ENCODE results near the gene FASN. TPM values are rescaled to one million over a fixed set of nuclear protein-coding genes. Genes with fewer than 3 reads are reported as not detected.

Gene FASN
- total RNA-seq, 1 experiment from 2014 or later: 956 TPM

GRCh38 chr17:82091264-82092066 lies 6.6 kb downstream of the FASN start:
- no peak for ATAC-seq
- POLR2A ChIA-PET: no interaction called here
- in situ Hi-C loops (cut with HindIII; ENCODE audit: low pct_unique_long_range_greater_than_20kb, low sequenced_read_pairs) (no loop called here), intact Hi-C loops (cut with micrococcal nuclease; ENCODE audit: unreplicated experiment) (no loop called here)
- no peak for DNase-seq (ENCODE audit: low read depth, low spot score)
- TF ChIP-seq CTCF (IDR thresholded peaks at IDR 0.05) (no peak), TCF7L2 (IDR thresholded peaks at IDR 0.05; ENCODE audit: low read depth, low read length) (no peak), POLR2AphosphoS5 (IDR thresholded peaks at IDR 0.05; ENCODE audit: low read depth, low read length) (0 out of 2 replicates have a peak, but pooled peaks have one; percentile 26)
- CTCF ChIA-PET: no interaction called here
- Histone ChIP-seq H3K27me3 (ENCODE audit: control insufficient read depth, insufficient read depth, low read length) (no peaks in the 10 kb centered on the region), H3K27ac (ENCODE audit: low read length) (no peak overlapping the region; the same call in 1 of the 2 replicates), H3K4me3 (ENCODE audit: low read depth in 2 of 2, low read length in 2 of 2) (no peak overlapping the region), H3K4me1 (ENCODE audit: control insufficient read depth, insufficient read depth, low read length) (peaks cover 15% of the 10 kb centered on the region), H3K36me3 (ENCODE audit: control insufficient read depth, insufficient read depth, low read length) (peaks cover 48% of the 10 kb centered on the region), H3K9me3 (ENCODE audit: control insufficient read depth, insufficient read depth, low read depth, low read length) (no peaks in the 10 kb centered on the region)
- BruUV-seq (replicated peaks): no TSS peak

DNA sequence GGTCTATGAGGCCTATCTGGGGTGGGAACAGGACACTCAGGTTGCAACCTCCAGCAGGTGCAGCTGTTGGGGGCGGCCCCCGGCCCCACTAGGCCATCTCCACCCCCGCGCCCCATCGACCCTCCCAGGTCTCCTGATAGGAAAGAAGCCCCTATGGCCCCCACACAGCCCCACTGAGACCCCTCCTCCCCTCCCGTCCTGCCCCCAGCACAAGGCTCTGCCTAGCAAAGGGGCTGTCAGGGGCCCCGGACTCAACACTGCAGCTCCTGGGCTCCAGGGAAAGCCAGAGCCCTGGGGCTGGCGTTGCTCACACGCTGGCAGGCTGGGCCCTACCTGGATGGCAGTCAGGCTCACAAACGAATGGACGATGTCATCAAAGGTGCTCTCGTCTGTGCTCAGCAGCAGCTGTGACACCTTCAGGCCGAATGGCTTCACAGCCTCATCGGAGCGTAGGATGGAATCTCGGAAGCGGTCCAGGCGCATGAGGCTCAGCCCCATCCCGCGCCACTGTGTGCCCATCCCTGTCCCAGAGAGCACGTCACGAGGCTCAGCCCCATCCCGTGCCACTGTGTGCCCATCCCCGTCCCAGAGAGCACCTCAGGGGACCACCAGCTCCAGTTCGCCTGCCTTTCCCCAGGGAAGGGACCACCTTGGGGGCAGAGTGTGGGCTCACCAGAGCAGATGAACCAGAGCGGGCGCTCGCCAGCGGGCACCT lies 7.3 kb downstream of the FASN start:
- ATAC-seq (no peak), DNase-seq (ENCODE audit: low read depth, low spot score) (no peak)
- intact Hi-C loops (cut with micrococcal nuclease; ENCODE audit: unreplicated experiment) (no loop called here), in situ Hi-C loops (cut with HindIII; ENCODE audit: low pct_unique_long_range_greater_than_20kb, low sequenced_read_pairs) (no loop called here)
- ChIA-PET CTCF (no interaction called here), POLR2A (no interaction called here)
- BruUV-seq (replicated peaks): no TSS peak
- H3K36me3 ChIP-seq (ENCODE audit: control insufficient read depth, insufficient read depth, low read length): peaks cover 51% of the 10 kb centered on the region
- H3K4me1 ChIP-seq (ENCODE audit: control insufficient read depth, insufficient read depth, low read length): peaks cover 10% of the 10 kb centered on the region
- no peaks in the 10 kb centered on the region for H3K27me3 ChIP-seq (ENCODE audit: control insufficient read depth, insufficient read depth, low read length)
- TF ChIP-seq CTCF (IDR thresholded peaks at IDR 0.05): no peak
- no peak for TF ChIP-seq TCF7L2 (IDR thresholded peaks at IDR 0.05; ENCODE audit: low read depth, low read length)
- TF ChIP-seq SIN3A (IDR thresholded peaks at IDR 0.05; ENCODE audit: borderline replicate concordance, insufficient read depth, low read depth, low read length): no peak
- TF ChIP-seq REST (IDR thresholded peaks at IDR 0.05; ENCODE audit: insufficient read depth in 1 of 2, low read depth in 2 of 2, low read length in 1 of 2): no peak
- TF ChIP-seq POLR2AphosphoS5 (IDR thresholded peaks at IDR 0.05; ENCODE audit: low read depth, low read length): no peak
- no peak overlapping the region for H3K27ac ChIP-seq (ENCODE audit: low read length)
- no peaks in the 10 kb centered on the region for H3K9me3 ChIP-seq (ENCODE audit: control insufficient read depth, insufficient read depth, low read depth, low read length)
- H3K4me3 ChIP-seq (ENCODE audit: low read depth in 2 of 2, low read length in 2 of 2): no peak overlapping the region

Measured in Panc1 (cell line).